Caco-2 (cell line): ENCODE data around the gene HSPA4L. TPM values are rescaled to one million over a fixed set of nuclear protein-coding genes. Genes with fewer than 3 reads are reported as not detected.

Experiments used
- Bru-seq: library from RNA; stranded (reverse); fragments of 400-500 nt; gene quantifications from one replicate; lab custom pipeline; 2021; lab: Mats Ljungman, UMichigan
- BruChase-seq, 2 experiments: library from RNA; stranded (reverse); fragments of 400-500 nt; gene quantifications; one replicate each; lab custom pipeline; 2021; lab: Mats Ljungman, UMichigan
- BruUV-seq: library from RNA; stranded (reverse); fragments of 400-500 nt; replicated peaks from 2 replicates; lab custom pipeline; 2021; lab: Mats Ljungman, UMichigan
- CTCF ChIA-PET: fragments of 300-600 bp; sonication (Branson Sonifier 250); formaldehyde crosslinking; loops from one replicate; lab custom pipeline; 2022; ENCODE audit warnings: antibody characterized with exemption; lab: Charles Lee
- POLR2A ChIA-PET: fragments of 300-600 bp; sonication (Branson Sonifier 250); formaldehyde crosslinking; loops from one replicate; lab custom pipeline; 2022; ENCODE audit warnings: antibody characterized with exemption; lab: Charles Lee
- DNase-seq, 2 experiments: peaks; one replicate each; pipeline versions ENCODE4 v3.0.0 to v3.0.0-alpha.2; 2020 to 2022
- H3K27me3 ChIP-seq: replicated peaks from 2 replicates; pipeline ENCODE4 v1.6.0; 2011; ENCODE audit warnings: low read length; ENCODE audit not compliant: control insufficient read depth, insufficient read depth
- H3K36me3 ChIP-seq: 2 replicates; pipeline ENCODE4 v1.5.1; 2011; ENCODE audit warnings: low read length; ENCODE audit not compliant: control insufficient read depth, insufficient read depth
- H3K4me1 ChIP-seq: fragments of 250-450 bp; sonication (Bioruptor Pico); 2 replicates; pipeline ENCODE4 v1.5.1; 2020; ENCODE audit warnings: mild to moderate bottlenecking
- H3K4me3 ChIP-seq: 2 replicates; pipeline ENCODE4 v1.5.1; 2011; ENCODE audit warnings: low read depth, mild to moderate bottlenecking, control low read depth, low read length
- H3K9me3 ChIP-seq: fragments of 250-450 bp; sonication (Bioruptor Pico); 2 replicates; pipeline ENCODE4 v1.5.1; 2020; ENCODE audit warnings: mild to moderate bottlenecking, moderate library complexity
- H3K27ac Mint-ChIP-seq: one replicate; pipeline ENCODE4 v1.8.0; 2022; ENCODE audit warnings: mixed read lengths; ENCODE audit not compliant: unreplicated experiment
- H3K27me3 Mint-ChIP-seq: one replicate; pipeline ENCODE4 v1.8.0; 2022; ENCODE audit warnings: mixed read lengths; ENCODE audit not compliant: insufficient read depth, unreplicated experiment
- H3K36me3 Mint-ChIP-seq: one replicate; pipeline ENCODE4 v1.8.0; 2022; ENCODE audit warnings: mild to moderate bottlenecking, mixed read lengths; ENCODE audit not compliant: insufficient read depth, unreplicated experiment
- H3K4me1 Mint-ChIP-seq: one replicate; pipeline ENCODE4 v1.8.0; 2022; ENCODE audit warnings: low read depth, mixed read lengths; ENCODE audit not compliant: unreplicated experiment
- H3K4me3 Mint-ChIP-seq: one replicate; pipeline ENCODE4 v1.8.0; 2022; ENCODE audit warnings: mild to moderate bottlenecking, moderate library complexity, mixed read lengths; ENCODE audit not compliant: unreplicated experiment
- H3K9me3 Mint-ChIP-seq: one replicate; pipeline ENCODE4 v1.8.0; 2022; ENCODE audit warnings: mixed read lengths; ENCODE audit not compliant: unreplicated experiment
- intact Hi-C: fragments of 100-400 bp; cut with micrococcal nuclease; formaldehyde crosslinking; loops from one replicate; pipeline ENCODE4 v1.10.0; 2022; ENCODE audit not compliant: unreplicated experiment
- long read RNA-seq: library from polyadenylated mRNA; stranded (forward); transcript quantifications from one replicate; pipeline ENCODE4 v2.0.0, GENCODE V29; 2022
- total RNA-seq: library from RNA; stranded (reverse); gene quantifications from 2 replicates; pipeline ENCODE4 v1.2.3, GENCODE V29; 2022
- TF ChIP-seq, protein P1 (sequence below), 2 experiments: fragments of 200-600 bp in 1 of 2; IDR thresholded peaks; 1 replicate in 1 of 2; 2 replicates in 1 of 2; pipeline versions ENCODE4 v1.5.1 to v1.8.0; 2011 to 2022; ENCODE audit warnings: antibody characterized with exemption in 1 of 2, control low read depth in 1 of 2, inconsistent platforms in 1 of 2, low read depth in 1 of 2, low read length in 1 of 2, mild to moderate bottlenecking in 1 of 2, moderate library complexity in 1 of 2; ENCODE audit not compliant: insufficient read depth in 1 of 2, severe bottlenecking in 1 of 2, unreplicated experiment in 1 of 2

HSPA4L gene
- 3.3 and 3.6 TPM in 2 replicates for total RNA-seq
- percentile 53 among the genes with signal in this experiment for Bru-seq, nascent RNA
- BruChase-seq, experiment 1, labeled RNA remaining after a 2-hour chase = percentile 57 among the genes with signal in this experiment
- percentile 58 among the genes with signal in this experiment for BruChase-seq, experiment 2, labeled RNA remaining after a 6-hour chase
- long read RNA-seq, full-length matches to known transcripts = 6 of 9 reads
- long read RNA-seq, partial matches to known transcripts = 0 of 9 reads
- long read RNA-seq, other reads (novel, unspliced or antisense) = 3 of 9 reads

DNA sequence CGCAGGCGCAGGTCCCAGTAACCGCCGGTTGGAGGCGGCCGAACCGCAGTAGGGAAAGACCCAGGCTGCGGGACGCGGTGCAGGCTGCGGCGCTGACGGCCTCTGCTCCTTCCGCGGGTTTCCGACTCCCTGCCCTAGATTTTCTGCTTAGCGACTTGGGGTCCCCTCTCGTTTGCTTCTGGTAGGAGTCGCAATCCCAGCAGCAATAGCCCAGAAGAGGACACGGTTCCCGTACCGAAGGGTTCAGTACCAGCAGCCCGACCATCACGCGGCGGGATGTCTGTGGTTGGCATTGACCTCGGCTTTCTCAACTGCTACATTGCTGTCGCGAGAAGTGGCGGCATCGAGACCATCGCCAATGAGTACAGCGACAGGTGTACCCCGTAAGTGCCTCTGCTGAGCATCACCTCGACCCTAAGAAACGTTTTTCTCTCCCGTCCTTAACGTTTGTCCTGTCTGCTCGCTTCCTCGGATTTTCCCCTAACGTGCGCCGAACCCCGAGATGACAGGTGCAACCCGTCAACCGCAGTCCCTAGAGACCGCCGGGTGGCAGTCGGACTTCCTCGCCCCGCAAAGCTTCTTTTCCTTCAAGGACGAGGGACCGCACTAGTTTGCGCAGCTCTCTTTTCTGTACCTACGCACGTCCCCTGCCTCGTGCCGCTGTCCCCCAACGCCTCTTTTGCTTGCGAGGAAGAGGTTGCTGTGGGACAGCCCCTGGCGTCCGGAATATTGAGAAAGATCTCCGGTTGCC lies at the start of gene HSPA4L:
Gene HSPA4L, plus strand, starts transcription at position 48 of the 751 bp plus-strand sequence. Its CDS starts 229 bp downstream, at position 277.
- Mint-ChIP-seq H3K4me3 (peak within 1 kb of the TSS; percentile 97), H3K27ac (peak within 1 kb of the TSS; percentile 90), H3K4me1 (peaks cover 7% of the 10 kb centered on the region), H3K9me3 (no peaks in the 10 kb centered on the region), H3K27me3 (peaks cover 3% of the 10 kb centered on the region), H3K36me3 (peaks cover 12% of the 10 kb centered on the region)
- TF ChIP-seq, protein P1, sequence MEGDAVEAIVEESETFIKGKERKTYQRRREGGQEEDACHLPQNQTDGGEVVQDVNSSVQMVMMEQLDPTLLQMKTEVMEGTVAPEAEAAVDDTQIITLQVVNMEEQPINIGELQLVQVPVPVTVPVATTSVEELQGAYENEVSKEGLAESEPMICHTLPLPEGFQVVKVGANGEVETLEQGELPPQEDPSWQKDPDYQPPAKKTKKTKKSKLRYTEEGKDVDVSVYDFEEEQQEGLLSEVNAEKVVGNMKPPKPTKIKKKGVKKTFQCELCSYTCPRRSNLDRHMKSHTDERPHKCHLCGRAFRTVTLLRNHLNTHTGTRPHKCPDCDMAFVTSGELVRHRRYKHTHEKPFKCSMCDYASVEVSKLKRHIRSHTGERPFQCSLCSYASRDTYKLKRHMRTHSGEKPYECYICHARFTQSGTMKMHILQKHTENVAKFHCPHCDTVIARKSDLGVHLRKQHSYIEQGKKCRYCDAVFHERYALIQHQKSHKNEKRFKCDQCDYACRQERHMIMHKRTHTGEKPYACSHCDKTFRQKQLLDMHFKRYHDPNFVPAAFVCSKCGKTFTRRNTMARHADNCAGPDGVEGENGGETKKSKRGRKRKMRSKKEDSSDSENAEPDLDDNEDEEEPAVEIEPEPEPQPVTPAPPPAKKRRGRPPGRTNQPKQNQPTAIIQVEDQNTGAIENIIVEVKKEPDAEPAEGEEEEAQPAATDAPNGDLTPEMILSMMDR (IDR thresholded peaks at IDR 0.05; ENCODE audit: insufficient read depth in 1 of 2, low read depth in 1 of 2, low read length in 1 of 2, severe bottlenecking in 1 of 2, unreplicated experiment in 1 of 2) = peak in 1 of 2 experiments; percentile 23
- POLR2A ChIA-PET = interaction anchor here (0.6 to 2.2 kb wide), 12 partner anchors 35 to 1290 kb away, joined by 3 to 13 read pairs (median 5); partner anchors contain the start of genes ABHD18, INTU, LARP1B and MFSD8
- Histone ChIP-seq H3K27me3 (no peaks in the 10 kb centered on the region), H3K4me1 (peaks cover 13% of the 10 kb centered on the region; the same call in 1 of the 2 replicates), H3K4me3 (peak within 1 kb of the TSS; percentile 59), H3K36me3 (no peaks in the 10 kb centered on the region), H3K9me3 (no peaks in the 10 kb centered on the region)
- peak; percentile 36 to 37 for DNase-seq
- CTCF ChIA-PET = interaction anchor here (0.6 to 1.5 kb wide), 5 partner anchors 20 to 395 kb away, joined by 3 to 4 read pairs (median 3); partner anchors contain the start of genes ABHD18 and MFSD8
- intact Hi-C loops = loop anchor here (2.0 to 5.0 kb wide), 3 partner anchors 100 to 280 kb away; partner anchors contain the start of genes ABHD18, LARP1B, MFSD8 and PLK4
- no TSS peak for BruUV-seq

DNA sequence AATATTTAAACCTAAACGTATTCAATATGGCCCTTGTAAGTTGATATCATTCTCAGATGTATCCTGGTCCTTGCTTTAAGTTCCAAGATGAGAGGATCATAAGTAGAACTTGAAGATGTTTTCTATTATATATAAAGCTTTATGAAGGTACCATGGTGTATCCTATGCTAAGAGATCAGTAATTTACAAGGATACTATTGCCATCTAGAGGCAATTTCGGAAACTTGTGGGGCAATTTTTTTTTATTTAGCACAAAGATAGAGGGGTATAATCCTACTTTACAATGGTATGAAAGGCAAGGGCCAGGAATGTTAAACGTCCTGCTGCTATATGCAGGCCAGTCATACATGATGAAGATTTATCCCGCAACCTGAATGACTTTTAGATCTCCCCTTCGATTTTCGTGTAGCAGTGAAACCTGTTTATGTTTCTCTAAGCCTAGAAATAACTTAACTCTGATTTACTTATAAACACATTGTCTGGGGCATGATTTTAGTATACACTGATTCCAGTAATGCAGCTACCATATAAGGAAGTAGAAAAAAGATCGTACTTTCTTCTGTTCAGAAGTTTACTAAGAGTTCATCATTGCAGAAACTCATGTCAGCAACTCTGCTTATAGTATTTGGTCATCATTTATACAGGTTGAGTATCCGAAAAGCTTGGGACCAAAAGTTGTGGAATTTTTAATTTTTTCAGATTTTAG lies 49.3 kb upstream of the HSPA4L start:
- intact Hi-C loops = loop anchor here (1.0 to 5.0 kb wide), 3 partner anchors 56 to 127 kb away; no protein-coding TSS in a partner anchor
- H3K4me3 Mint-ChIP-seq = no peak overlapping the region
- no peaks in the 10 kb centered on the region for H3K9me3 Mint-ChIP-seq
- Histone ChIP-seq H3K36me3 (no peaks in the 10 kb centered on the region), H3K4me3 (no peak overlapping the region), H3K9me3 (no peaks in the 10 kb centered on the region), H3K27me3 (no peaks in the 10 kb centered on the region), H3K4me1 (no peaks in the 10 kb centered on the region)
- no TSS peak for BruUV-seq
- DNase-seq = peak in 1 of 2 experiments; percentile 31
- ChIA-PET POLR2A (no interaction called here), CTCF (interaction anchor here (0.7 to 1.7 kb wide), 6 partner anchors 16 to 146 kb away, joined by 3 to 12 read pairs (median 6); partner anchors contain the start of gene INTU)
- H3K27me3 Mint-ChIP-seq = no peaks in the 10 kb centered on the region
- no peak overlapping the region for H3K27ac Mint-ChIP-seq
- no peaks in the 10 kb centered on the region for H3K36me3 Mint-ChIP-seq
- H3K4me1 Mint-ChIP-seq = no peaks in the 10 kb centered on the region
- TF ChIP-seq, protein P1 (IDR thresholded peaks at IDR 0.05; ENCODE audit: insufficient read depth in 1 of 2, low read depth in 1 of 2, low read length in 1 of 2, severe bottlenecking in 1 of 2, unreplicated experiment in 1 of 2) = peak; percentile 31 to 54
